Activated naive CD8-positive, alpha-beta T cell treated with anti-CD3 and anti-CD28 coated beads, Interleukin-2, amount 50 U/mL, for 24 hours (primary cell): ENCODE data around the gene POLR3B.
"Not testable (repeated sequence)": the region's sequence is repeated elsewhere in the genome, so short reads cannot be mapped to it uniquely, and the experiment has no call there.

Source experiments
- ATAC-seq: fragments of 150-1000 bp; cut with Tn5 transposase; one replicate; pipeline ENCODE4 v1.10.0; 2021
- DNase-seq: peaks from one replicate; pipeline ENCODE4 v3.0.0; 2021
- H3K27ac Mint-ChIP-seq: one replicate; pipeline ENCODE4 v1.8.0; 2021; ENCODE audit warnings: mild to moderate bottlenecking, mixed read lengths
- H3K27me3 Mint-ChIP-seq: one replicate; pipeline ENCODE4 v1.8.0; 2021; ENCODE audit warnings: mixed read lengths
- H3K36me3 Mint-ChIP-seq: one replicate; pipeline ENCODE4 v1.8.0; 2021; ENCODE audit warnings: low read depth, mixed read lengths
- H3K4me1 Mint-ChIP-seq: one replicate; pipeline ENCODE4 v1.8.0; 2021; ENCODE audit warnings: mixed read lengths
- H3K4me3 Mint-ChIP-seq: one replicate; pipeline ENCODE4 v1.8.0; 2021; ENCODE audit warnings: mild to moderate bottlenecking, moderate library complexity, mixed read lengths
- H3K9me3 Mint-ChIP-seq: one replicate; pipeline ENCODE4 v1.8.0; 2021; ENCODE audit warnings: mixed read lengths

Gene POLR3B

DNA sequence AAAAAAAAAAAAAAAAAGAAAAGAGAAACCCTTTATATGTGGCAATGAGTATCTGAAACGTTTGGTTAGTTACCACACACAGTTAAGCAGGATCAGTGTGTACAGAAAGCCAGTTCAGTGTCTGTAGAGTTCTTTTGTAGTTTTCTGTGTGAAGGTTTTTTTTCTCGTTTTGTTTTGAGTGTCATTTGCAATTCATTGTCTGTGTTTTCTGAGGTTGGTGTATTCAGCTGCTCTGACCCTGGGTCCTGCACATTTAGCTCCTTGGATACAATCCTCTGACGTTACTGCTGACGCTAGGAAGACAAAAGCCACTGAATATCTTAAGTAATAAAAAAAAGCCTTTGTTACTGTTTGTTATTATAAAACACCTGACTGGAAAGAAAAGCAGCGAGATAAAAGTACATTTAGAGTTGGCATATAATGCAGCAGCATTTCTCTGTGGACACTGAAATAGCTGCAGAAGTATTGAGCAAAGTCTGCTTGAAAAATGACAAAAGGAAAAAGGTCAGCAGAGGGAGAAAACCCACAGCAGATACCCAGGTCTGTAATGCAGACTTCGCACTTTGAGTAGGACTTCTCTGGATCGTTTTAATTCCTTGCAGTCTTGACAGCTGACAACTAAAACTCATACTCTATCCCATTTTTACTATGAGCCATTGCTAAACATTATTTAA lies 89.0 kb downstream of the POLR3B start:
- H3K9me3 Mint-ChIP-seq = no peaks in the 10 kb centered on the region
- DNase-seq (no peak), ATAC-seq (no peak)
- no peaks in the 10 kb centered on the region for H3K27me3 Mint-ChIP-seq
- H3K4me3 Mint-ChIP-seq = no peak overlapping the region
- H3K4me1 Mint-ChIP-seq = peaks cover 1% of the 10 kb centered on the region
- H3K36me3 Mint-ChIP-seq = peaks cover 20% of the 10 kb centered on the region
- no peak overlapping the region for H3K27ac Mint-ChIP-seq

DNA sequence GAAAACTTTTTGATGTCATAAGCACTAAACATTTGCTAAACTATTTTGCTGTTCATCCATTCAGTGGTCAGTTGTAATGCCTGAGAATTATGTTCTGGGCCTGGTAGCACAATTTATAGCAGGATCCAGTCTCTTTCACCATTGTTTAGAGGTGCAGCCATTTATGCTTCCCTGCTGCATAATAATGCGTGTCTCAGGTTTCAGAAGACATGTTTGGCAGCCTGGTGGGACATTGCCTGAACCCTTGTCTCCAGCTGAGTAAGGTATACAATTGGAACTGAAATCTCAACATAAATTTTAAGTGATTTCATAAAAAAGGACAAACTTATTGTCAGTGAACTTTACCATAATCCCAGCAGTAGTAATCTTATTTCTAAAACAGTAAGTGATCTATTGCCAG lies 94.8 kb downstream of the POLR3B start:
- Mint-ChIP-seq H3K9me3 (no peaks in the 10 kb centered on the region), H3K4me1 (no peaks in the 10 kb centered on the region), H3K27ac (no peak overlapping the region), H3K4me3 (no peak overlapping the region), H3K27me3 (no peaks in the 10 kb centered on the region), H3K36me3 (peaks cover 27% of the 10 kb centered on the region)
- no peak for DNase-seq
- ATAC-seq = no peak

DNA sequence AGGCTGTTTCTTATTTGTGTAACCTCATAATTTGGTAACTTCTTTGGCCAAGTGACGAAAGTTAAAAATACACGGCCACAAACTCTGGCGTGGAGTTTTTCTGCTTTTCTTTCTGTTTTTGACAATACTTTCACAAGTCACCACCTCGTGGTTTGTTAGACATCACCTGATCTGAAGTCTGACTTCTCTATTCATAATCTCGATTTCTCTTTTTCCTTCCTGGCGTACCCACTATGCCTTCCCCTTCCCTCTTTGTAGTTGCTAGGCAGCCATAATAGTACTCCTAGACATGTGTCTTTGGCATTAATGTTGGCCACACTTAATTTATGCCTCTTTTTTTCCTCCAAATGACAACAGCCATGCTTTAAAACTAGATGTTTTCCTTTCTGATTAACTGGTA lies 97.6 kb downstream of the POLR3B start:
- ATAC-seq = no peak
- DNase-seq = no peak
- Mint-ChIP-seq H3K27ac (no peak overlapping the region), H3K27me3 (no peaks in the 10 kb centered on the region), H3K4me3 (no peak overlapping the region), H3K9me3 (no peaks in the 10 kb centered on the region), H3K36me3 (peaks cover 27% of the 10 kb centered on the region), H3K4me1 (no peaks in the 10 kb centered on the region)

DNA sequence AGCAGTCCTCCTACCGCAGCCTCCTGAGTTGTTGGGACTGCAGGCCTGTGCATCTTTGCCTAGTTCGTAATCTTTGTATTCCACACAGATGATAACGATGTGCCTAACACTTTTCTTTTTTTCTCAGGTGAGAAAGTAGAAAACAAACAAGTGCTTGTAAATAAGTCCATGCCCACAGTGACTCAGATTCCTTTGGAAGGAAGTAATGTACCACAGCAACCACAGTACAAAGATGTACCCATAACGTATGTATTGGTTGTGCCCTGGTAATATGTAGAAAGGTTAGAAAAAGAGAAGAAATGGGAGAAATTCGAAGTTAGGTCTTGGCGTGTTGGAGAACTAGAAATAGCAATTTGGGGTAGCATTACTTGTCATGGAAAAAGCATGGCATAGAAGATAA lies 101.6 kb downstream of the POLR3B start:
- no peaks in the 10 kb centered on the region for H3K27me3 Mint-ChIP-seq
- no peak for DNase-seq
- no peak overlapping the region for H3K27ac Mint-ChIP-seq
- H3K9me3 Mint-ChIP-seq = no peaks in the 10 kb centered on the region
- no peak overlapping the region for H3K4me3 Mint-ChIP-seq
- ATAC-seq = no peak
- H3K36me3 Mint-ChIP-seq = peaks cover 49% of the 10 kb centered on the region
- peaks cover 12% of the 10 kb centered on the region for H3K4me1 Mint-ChIP-seq

DNA sequence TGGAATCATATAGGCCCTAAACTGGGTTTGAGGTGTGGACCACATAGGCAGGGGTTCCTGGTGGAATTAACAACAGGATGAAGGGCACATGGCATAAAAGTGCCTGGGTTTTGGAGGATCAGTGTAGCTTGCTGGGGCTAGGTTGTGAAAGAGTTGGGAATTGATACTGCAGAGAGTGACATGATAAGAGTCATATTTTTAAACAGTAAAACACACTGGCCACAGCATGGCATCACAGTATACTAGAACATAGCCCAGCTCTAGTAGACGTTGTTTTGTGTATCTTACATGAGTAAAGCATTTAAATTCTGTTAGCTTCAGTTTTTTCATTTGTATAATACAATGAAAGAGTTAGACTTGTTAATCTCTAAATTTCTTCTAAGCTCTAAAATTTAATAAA lies 102.0 kb downstream of the POLR3B start:
- Mint-ChIP-seq H3K9me3 (no peaks in the 10 kb centered on the region), H3K27me3 (no peaks in the 10 kb centered on the region), H3K4me1 (peaks cover 12% of the 10 kb centered on the region), H3K36me3 (peaks cover 52% of the 10 kb centered on the region), H3K27ac (no peak overlapping the region), H3K4me3 (no peak overlapping the region)
- ATAC-seq = no peak
- no peak for DNase-seq

DNA sequence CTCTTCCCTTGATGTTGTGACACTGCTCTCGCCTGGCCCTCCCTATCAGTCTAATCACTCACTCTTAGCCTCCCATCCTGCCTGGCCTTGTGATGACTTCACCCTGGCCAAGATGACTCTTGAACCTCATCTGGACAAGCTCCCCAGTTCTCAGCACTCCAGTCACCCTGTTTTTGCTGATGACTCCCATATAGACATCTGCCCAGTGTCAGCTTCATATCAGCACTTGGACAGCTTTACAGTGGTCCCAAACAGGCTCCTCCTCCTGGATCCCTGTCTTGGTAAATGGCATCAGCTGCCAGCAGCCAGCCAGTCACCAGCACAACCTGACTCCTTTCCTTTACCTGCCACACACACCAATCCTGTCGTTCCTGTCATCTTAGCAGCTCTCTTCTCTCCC lies 104.2 kb downstream of the POLR3B start:
- Mint-ChIP-seq H3K27ac (no peak overlapping the region), H3K4me1 (peaks cover 12% of the 10 kb centered on the region), H3K4me3 (no peak overlapping the region), H3K27me3 (no peaks in the 10 kb centered on the region), H3K36me3 (peaks cover 60% of the 10 kb centered on the region), H3K9me3 (peaks cover 5% of the 10 kb centered on the region)
- DNase-seq (no peak), ATAC-seq (no peak)

DNA sequence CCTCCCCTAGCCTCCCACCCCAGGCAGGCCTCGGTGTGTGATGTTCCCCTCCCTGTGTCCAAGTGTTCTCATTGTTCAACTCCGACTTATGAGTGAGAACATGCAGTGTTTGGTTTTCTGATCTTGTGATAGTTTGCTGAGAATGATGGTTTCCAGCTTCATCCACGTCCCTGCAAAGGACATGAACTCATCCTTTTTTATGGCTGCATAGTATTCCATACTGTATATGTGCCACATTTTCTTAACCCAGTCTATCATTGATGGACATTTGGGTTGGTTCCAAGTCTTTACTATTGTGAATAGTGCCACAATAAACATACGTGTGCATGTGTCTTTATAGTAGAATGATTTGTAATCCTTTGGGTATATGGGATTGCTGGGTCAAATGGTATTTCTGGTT lies 108.1 kb downstream of the POLR3B start:
- peaks cover 22% of the 10 kb centered on the region for H3K9me3 Mint-ChIP-seq
- peaks cover 12% of the 10 kb centered on the region for H3K4me1 Mint-ChIP-seq
- not testable (repeated sequence) for H3K4me3 Mint-ChIP-seq, ATAC-seq, H3K27me3 Mint-ChIP-seq, DNase-seq, H3K27ac Mint-ChIP-seq
- H3K36me3 Mint-ChIP-seq = peaks cover 81% of the 10 kb centered on the region

DNA sequence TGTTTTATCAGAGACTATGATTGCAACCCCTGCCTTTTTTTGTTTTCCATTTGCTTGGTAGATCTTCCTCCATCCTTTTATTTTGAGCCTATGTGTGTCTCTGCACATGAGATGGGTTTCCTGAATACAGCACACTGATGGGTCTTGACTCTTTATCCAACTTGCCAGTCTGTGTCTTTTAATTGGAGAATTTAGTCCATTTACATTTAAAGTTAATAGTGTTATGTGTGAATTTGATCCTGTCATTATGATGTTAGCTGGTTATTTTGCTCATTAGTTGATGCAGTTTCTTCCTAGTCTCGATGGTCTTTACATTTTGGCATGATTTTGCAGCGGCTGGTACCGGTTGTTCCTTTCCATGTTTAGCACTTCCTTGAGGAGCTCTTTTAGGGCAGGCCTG lies 118.1 kb downstream of the POLR3B start:
- H3K36me3 Mint-ChIP-seq = peaks cover 11% of the 10 kb centered on the region
- ATAC-seq, H3K4me1 Mint-ChIP-seq, H3K27ac Mint-ChIP-seq, DNase-seq, H3K4me3 Mint-ChIP-seq, H3K9me3 Mint-ChIP-seq, H3K27me3 Mint-ChIP-seq: not testable (repeated sequence)

DNA sequence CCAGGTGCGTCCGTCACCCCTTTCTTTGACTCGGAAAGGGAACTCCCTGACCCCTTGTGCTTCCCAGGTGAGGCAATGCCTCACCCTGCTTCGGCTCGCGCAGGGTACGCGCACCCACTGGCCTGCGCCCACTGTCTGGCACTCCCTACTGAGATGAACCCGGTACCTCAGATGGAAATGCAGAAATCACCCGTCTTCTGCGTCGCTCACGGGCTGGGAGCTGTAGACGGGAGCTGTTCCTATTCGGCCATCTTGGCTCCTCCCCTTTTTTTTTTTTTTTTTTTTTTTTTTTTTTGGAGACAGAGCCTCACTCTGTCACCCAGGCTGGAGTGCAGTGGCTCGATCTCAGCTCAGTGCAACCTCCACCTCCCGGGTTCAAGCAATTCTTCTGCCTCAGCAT lies 120.1 kb downstream of the POLR3B start:
- not testable (repeated sequence) for ATAC-seq, H3K27ac Mint-ChIP-seq, H3K27me3 Mint-ChIP-seq, H3K4me1 Mint-ChIP-seq, DNase-seq, H3K9me3 Mint-ChIP-seq, H3K4me3 Mint-ChIP-seq, H3K36me3 Mint-ChIP-seq

DNA sequence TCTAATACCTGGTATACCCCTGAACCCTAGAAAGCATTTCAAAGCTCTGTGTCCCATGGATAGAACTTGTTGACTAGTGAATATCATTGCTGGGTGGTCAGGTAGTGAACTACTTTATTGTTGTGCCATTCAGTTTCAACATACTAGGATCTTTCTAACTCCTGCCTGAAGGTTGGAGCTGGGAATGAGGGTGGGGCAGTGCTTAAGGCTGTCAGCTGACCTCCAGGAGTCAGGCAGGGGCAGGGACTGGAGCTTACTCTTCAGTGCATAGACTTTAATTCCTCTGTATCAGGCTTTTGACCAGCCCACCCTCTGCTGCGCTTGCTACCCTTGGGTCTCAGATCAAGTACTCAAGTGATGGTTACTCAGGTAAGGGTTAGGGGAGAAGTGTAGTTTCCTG lies 122.7 kb downstream of the POLR3B start:
- no peak overlapping the region for H3K27ac Mint-ChIP-seq
- ATAC-seq (no peak), DNase-seq (no peak)
- H3K27me3 Mint-ChIP-seq = no peaks in the 10 kb centered on the region
- H3K4me1 Mint-ChIP-seq = no peaks in the 10 kb centered on the region
- peaks cover 11% of the 10 kb centered on the region for H3K36me3 Mint-ChIP-seq
- no peaks in the 10 kb centered on the region for H3K9me3 Mint-ChIP-seq
- H3K4me3 Mint-ChIP-seq = no peak overlapping the region

DNA sequence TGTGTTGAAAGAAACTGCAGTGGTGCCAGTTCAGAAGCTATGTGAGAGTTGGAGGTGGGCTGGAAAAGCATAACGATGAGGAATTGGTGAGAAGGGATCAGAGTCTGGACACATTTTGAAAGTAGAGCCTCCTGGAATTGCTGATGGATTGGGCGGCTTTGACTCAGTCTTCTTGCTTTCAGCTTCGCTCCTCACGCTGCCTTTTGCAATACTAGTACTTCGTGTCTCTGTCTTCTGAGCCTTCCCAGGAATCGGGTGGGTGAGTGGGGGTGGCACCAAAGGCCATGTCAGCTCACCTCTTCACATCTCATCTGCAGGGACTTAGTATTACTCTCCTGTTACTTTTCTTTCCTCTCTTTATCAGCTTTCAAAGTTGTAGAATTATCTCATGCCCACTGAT lies 123.7 kb downstream of the POLR3B start:
- DNase-seq (no peak), ATAC-seq (no peak)
- H3K27ac Mint-ChIP-seq = no peak overlapping the region
- no peaks in the 10 kb centered on the region for H3K9me3 Mint-ChIP-seq
- H3K27me3 Mint-ChIP-seq = no peaks in the 10 kb centered on the region
- H3K4me3 Mint-ChIP-seq = no peak overlapping the region
- peaks cover 13% of the 10 kb centered on the region for H3K36me3 Mint-ChIP-seq
- no peaks in the 10 kb centered on the region for H3K4me1 Mint-ChIP-seq

DNA sequence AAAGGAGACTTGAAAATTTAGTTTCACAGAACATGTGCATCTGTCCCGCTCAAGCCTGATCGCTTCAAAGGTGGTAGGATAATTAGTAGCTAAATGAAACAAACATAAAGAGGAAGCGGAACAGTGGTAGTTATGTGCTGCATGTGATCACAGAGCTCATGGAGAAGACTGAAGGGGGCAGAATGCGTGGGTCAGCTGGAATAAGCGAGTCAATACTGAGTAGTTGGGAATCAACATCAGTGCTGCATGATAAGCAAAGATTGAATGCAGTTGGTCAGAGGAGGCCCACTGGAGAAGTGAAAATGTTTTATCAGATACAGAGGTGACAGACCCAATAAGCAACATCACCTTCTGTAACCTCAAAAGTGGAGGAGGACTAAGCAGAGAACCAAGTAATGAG lies 130.1 kb downstream of the POLR3B start:
- Mint-ChIP-seq H3K27ac (no peak overlapping the region), H3K27me3 (no peaks in the 10 kb centered on the region), H3K9me3 (no peaks in the 10 kb centered on the region), H3K36me3 (peaks cover 9% of the 10 kb centered on the region), H3K4me1 (no peaks in the 10 kb centered on the region), H3K4me3 (no peak overlapping the region)
- ATAC-seq (no peak), DNase-seq (no peak)

DNA sequence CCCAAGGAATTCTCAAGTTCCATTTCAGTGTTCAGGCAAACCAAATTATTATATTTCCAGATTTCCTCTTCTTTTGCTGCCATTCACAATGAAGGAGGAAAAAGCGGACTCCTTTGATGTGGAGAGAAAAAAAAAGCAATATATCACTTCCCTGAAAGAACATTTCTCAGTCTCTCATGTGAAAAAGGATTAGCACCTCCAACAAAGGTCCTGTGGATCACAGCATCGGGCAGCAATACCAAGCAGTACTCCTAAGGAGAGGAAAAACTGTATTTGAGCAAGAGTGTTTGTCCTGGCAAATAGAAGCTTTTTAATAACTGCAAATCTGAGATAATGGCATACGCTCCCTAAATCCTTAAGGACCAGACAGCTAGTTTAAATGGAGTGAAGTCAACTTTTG lies 131.3 kb downstream of the POLR3B start:
- Mint-ChIP-seq H3K27me3 (no peaks in the 10 kb centered on the region), H3K9me3 (no peaks in the 10 kb centered on the region), H3K4me3 (no peak overlapping the region), H3K4me1 (no peaks in the 10 kb centered on the region), H3K27ac (no peak overlapping the region), H3K36me3 (peaks cover 8% of the 10 kb centered on the region)
- no peak for DNase-seq
- no peak for ATAC-seq

DNA sequence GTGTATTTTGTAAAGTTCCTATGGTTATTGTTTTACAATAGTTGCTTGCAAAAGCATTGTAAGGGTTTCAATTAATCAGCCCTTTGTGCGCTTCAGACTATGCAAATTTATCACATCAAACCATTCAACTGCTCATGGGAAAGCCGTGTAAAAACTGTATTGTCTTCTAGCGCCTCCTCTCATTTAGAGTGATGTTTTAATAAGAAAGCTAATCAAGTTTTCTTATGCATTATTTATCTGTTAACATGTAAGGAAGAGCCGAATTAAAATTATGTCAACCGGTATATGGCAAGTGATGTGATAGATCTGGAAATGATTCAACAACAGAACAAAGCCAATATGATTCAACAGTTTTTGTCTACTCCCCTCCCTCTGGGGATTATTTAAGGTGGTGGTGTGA lies 132.7 kb downstream of the POLR3B start:
- no peak for DNase-seq
- Mint-ChIP-seq H3K27ac (no peak overlapping the region), H3K36me3 (peaks cover 2% of the 10 kb centered on the region), H3K27me3 (no peaks in the 10 kb centered on the region), H3K4me1 (no peaks in the 10 kb centered on the region), H3K4me3 (no peak overlapping the region), H3K9me3 (no peaks in the 10 kb centered on the region)
- ATAC-seq = no peak

DNA sequence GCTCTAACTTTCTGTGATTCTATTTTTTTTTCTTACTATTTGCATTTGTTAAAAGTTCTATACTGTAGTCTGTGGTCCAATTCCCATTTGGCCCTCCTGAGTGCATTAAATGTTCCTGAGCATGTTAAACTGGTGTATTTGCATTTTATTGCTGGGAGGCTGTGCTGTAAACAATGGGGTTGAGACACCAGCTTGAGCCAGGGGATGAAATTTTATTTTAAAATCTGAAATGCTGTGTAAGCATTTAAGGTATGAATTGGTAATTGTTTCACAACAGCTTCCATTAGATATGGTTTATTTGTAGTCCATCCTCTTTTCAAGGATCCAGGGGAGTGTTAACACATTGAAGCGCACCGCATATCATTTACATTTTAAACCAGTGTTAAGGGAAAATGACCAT lies 135.3 kb downstream of the POLR3B start:
- DNase-seq = no peak
- no peak for ATAC-seq
- H3K4me3 Mint-ChIP-seq = no peak overlapping the region
- H3K27ac Mint-ChIP-seq = no peak overlapping the region
- peaks cover 7% of the 10 kb centered on the region for H3K36me3 Mint-ChIP-seq
- H3K4me1 Mint-ChIP-seq = no peaks in the 10 kb centered on the region
- no peaks in the 10 kb centered on the region for H3K27me3 Mint-ChIP-seq
- no peaks in the 10 kb centered on the region for H3K9me3 Mint-ChIP-seq

DNA sequence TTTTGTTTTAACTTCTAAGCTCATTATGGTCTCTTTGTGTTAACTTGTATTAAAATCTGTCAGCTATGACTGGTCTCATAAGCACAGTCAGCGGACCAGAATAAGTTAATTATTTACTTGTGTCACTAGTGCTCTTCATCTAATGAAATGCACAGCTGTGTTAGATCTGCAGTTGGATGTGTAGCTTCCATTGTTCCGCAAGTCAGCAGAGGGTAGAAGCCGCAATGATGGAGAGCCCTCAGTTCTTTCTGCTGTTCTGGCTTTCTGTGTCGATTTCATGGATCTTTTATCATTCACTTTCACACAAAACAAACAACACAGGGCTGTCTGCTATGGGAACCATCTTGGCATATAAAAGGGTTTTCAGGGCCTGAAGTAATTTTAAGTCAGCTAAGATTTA lies 136.0 kb downstream of the POLR3B start:
- no peak overlapping the region for H3K4me3 Mint-ChIP-seq
- no peak for ATAC-seq
- no peaks in the 10 kb centered on the region for H3K27me3 Mint-ChIP-seq
- no peaks in the 10 kb centered on the region for H3K9me3 Mint-ChIP-seq
- peaks cover 11% of the 10 kb centered on the region for H3K36me3 Mint-ChIP-seq
- DNase-seq = no peak
- no peak overlapping the region for H3K27ac Mint-ChIP-seq
- H3K4me1 Mint-ChIP-seq = no peaks in the 10 kb centered on the region
